B cell (primary cell): ENCODE measurements around the gene TKT. TPM values are rescaled to one million over a fixed set of nuclear protein-coding genes. Genes with fewer than 3 reads are reported as not detected.

Experiments used
- ATAC-seq: fragments of 200-7000 bp; cut with Tn5 transposase; one replicate; pipeline ENCODE4 v1.10.0; 2021; ENCODE audit warnings: low read depth, mild to moderate bottlenecking, moderate number of reproducible peaks, moderate library complexity
- CTCF ChIA-PET: fragments of 350-600 bp; sonication (Branson Sonifier 250); formaldehyde crosslinking; loops from one replicate; lab custom pipeline; 2021; ENCODE audit warnings: antibody characterized with exemption, inconsistent platforms; lab: Charles Lee
- POLR2A ChIA-PET: fragments of 350-600 bp; sonication (Branson Sonifier 250); formaldehyde crosslinking; loops from one replicate; lab custom pipeline; 2021; ENCODE audit warnings: antibody characterized with exemption; lab: Charles Lee
- DNase-seq: peaks from one replicate; pipeline ENCODE4 v3.0.0; 2013
- H2AFZ ChIP-seq: 2 replicates; pipeline ENCODE4 v1.6.1; 2012; ENCODE audit warnings: mild to moderate bottlenecking, low read depth, low read length; ENCODE audit not compliant: insufficient read depth, poor library complexity, severe bottlenecking
- H3K27ac ChIP-seq, 2 donors: 1 replicate in 1 of 2; 2 replicates in 1 of 2; pipeline ENCODE4 v1.5.1; 2012 to 2013; ENCODE audit warnings: low read length in 2 of 2, mild to moderate bottlenecking in 2 of 2, moderate library complexity in 1 of 2
- H3K27me3 ChIP-seq, 4 experiments: fragments of 200-600 bp in 1 of 4; sonication (generic) in 1 of 4; replicated peaks in 1 of 4; 1 replicate in 2 of 4; 2 replicates in 2 of 4; pipeline versions ENCODE4 v1.6.1 to v1.7.0; 2013 to 2016; ENCODE audit warnings: low read length in 3 of 4, mild to moderate bottlenecking in 2 of 4, mixed read lengths in 1 of 4, moderate library complexity in 1 of 4; ENCODE audit not compliant: insufficient read depth in 4 of 4, control insufficient read depth in 3 of 4; ENCODE audit errors: control extremely low read depth in 1 of 4
- H3K36me3 ChIP-seq, 2 experiments: replicated peaks in 1 of 2; 1 replicate in 1 of 2; 2 replicates in 1 of 2; pipeline versions ENCODE4 v1.6.1 to v1.7.1; 2013; ENCODE audit warnings: low read length in 1 of 2; ENCODE audit not compliant: insufficient read depth in 2 of 2, control insufficient read depth in 1 of 2; ENCODE audit errors: control extremely low read depth in 1 of 2, extremely low read depth in 1 of 2
- H3K4me1 ChIP-seq, 2 donors: fragments of 200-600 bp in 1 of 2; sonication (generic) in 1 of 2; 1 replicate in 1 of 2; 2 replicates in 1 of 2; pipeline versions ENCODE4 v1.5.1 to v1.6.1; 2013 to 2017; ENCODE audit warnings: low read length in 2 of 2; ENCODE audit not compliant: control insufficient read depth in 2 of 2, insufficient read depth in 2 of 2
- H3K4me2 ChIP-seq: replicated peaks from 2 replicates; pipeline ENCODE3; 2012; ENCODE audit warnings: mild to moderate bottlenecking, low read depth, low read length; ENCODE audit not compliant: poor library complexity, severe bottlenecking
- H3K4me3 ChIP-seq, 5 experiments: fragments of 200-600 bp in 1 of 5; sonication (generic) in 1 of 5; 1 replicate in 3 of 5; 2 replicates in 2 of 5; pipeline versions ENCODE4 v1.5.1 to v1.7.0; 2011 to 2016; ENCODE audit warnings: low read length in 4 of 5, mild to moderate bottlenecking in 4 of 5, low read depth in 2 of 5, control low read depth in 1 of 5, moderate library complexity in 1 of 5; ENCODE audit not compliant: insufficient read depth in 1 of 5; ENCODE audit errors: control extremely low read depth in 1 of 5, extremely low read depth in 1 of 5
- H3K79me2 ChIP-seq: fragments of 200-600 bp; sonication (generic); one replicate; pipeline ENCODE4 v1.6.0; 2016; ENCODE audit warnings: low read length; ENCODE audit not compliant: control insufficient read depth, insufficient read depth
- H3K9ac ChIP-seq: fragments of 200-600 bp; sonication (generic); 2 replicates; pipeline ENCODE4 v1.6.1; 2017; ENCODE audit warnings: mild to moderate bottlenecking, low read length, moderate library complexity
- H3K9me3 ChIP-seq, 3 donors: one replicate each; pipeline versions ENCODE4 v1.6.1 to v1.7.1; 2013; ENCODE audit warnings: low read length in 2 of 3; ENCODE audit not compliant: control insufficient read depth in 2 of 3, insufficient read depth in 1 of 3; ENCODE audit errors: control extremely low read depth in 1 of 3
- H4K20me1 ChIP-seq: 2 replicates; pipeline ENCODE4 v1.6.0; 2012; ENCODE audit warnings: mild to moderate bottlenecking, low read length; ENCODE audit not compliant: insufficient read depth, control insufficient read depth, poor library complexity, severe bottlenecking
- H3K27ac Mint-ChIP-seq: one replicate; pipeline ENCODE4 v1.8.0; 2021; ENCODE audit warnings: mixed read lengths
- H3K27me3 Mint-ChIP-seq: one replicate; pipeline ENCODE4 v1.8.0; 2021; ENCODE audit warnings: mixed read lengths
- H3K4me1 Mint-ChIP-seq: one replicate; pipeline ENCODE4 v1.8.0; 2021; ENCODE audit warnings: mixed read lengths
- H3K4me3 Mint-ChIP-seq: one replicate; pipeline ENCODE4 v1.8.0; 2021; ENCODE audit warnings: mixed read lengths
- H3K9me3 Mint-ChIP-seq: one replicate; pipeline ENCODE4 v1.8.0; 2022; ENCODE audit warnings: mixed read lengths; ENCODE audit not compliant: insufficient read depth
- CTCF ChIP-seq: fragments of 200-600 bp; IDR thresholded peaks from one replicate; pipeline ENCODE4 v1.8.0; 2022; ENCODE audit warnings: antibody characterized with exemption, mild to moderate bottlenecking
- EZH2 ChIP-seq: IDR thresholded peaks from 2 replicates; pipeline ENCODE4 v1.6.1; 2012; ENCODE audit warnings: borderline replicate concordance, low read depth, mild to moderate bottlenecking, moderate library complexity, low read length; ENCODE audit not compliant: insufficient read depth, poor library complexity, severe bottlenecking
- WGBS: methylation state at CpG from one replicate; pipeline ENCODE4 v1.1.5; 2013; ENCODE audit warnings: missing lambda C conversion rate; ENCODE audit not compliant: insufficient coverage; 5-methylcytosine and 5-hydroxymethylcytosine counted together
- intact Hi-C: fragments of 100-400 bp; cut with micrococcal nuclease; formaldehyde crosslinking; loops from one replicate; pipeline ENCODE4 v1.10.0; 2022
- polyA plus RNA-seq: library from polyadenylated mRNA; depleted of rRNA; stranded (reverse); fragments of >200 nt; gene quantifications from 2 replicates; pipeline ENCODE4 v1.2.3, GENCODE V29; 2012
- total RNA-seq, 2 donors: library from RNA; stranded (reverse); fragments of 120-200 nt in 1 of 2; gene quantifications; 1 replicate in 1 of 2; 2 replicates in 1 of 2; pipeline versions ENCODE4 v1.2.3 to v1.2.4, GENCODE V29; 2013 to 2022

The TKT gene
- total and polyA plus RNA-seq, 2 donors (not counting 1 experiment from before 2014, with no cell fraction given), result 69.5 to 81.0 TPM

- no peaks in the 10 kb centered on the region for H3K4me1 ChIP-seq
- Mint-ChIP-seq H3K27me3 (no peaks in the 10 kb centered on the region), H3K9me3 (no peaks in the 10 kb centered on the region), H3K4me3 (no peak overlapping the region), H3K4me1 (no peaks in the 10 kb centered on the region), H3K27ac (no peak overlapping the region)
- WGBS, result 92% methylated on average over 6 of the region's 7 CpGs
- H3K9me3 ChIP-seq, result peaks cover 0 to 5% (median 0%) of the 10 kb centered on the region in 3 donors
- no peak overlapping the region for H3K4me2 ChIP-seq
- no peak for ATAC-seq
- H3K27ac ChIP-seq, result no peak overlapping the region
- no peak for DNase-seq
- TF ChIP-seq EZH2 (no peak), CTCF (no peak)
- H3K36me3 ChIP-seq, result peaks cover 0 to 70% of the 10 kb centered on the region in 2 experiments
- no peaks in the 10 kb centered on the region for H4K20me1 ChIP-seq
- POLR2A ChIA-PET, result no interaction called here
- no peak overlapping the region for H3K4me3 ChIP-seq
- H2AFZ ChIP-seq, result no peak overlapping the region
- intact Hi-C loops, result no loop called here
- no peaks in the 10 kb centered on the region for H3K27me3 ChIP-seq
- H3K9ac ChIP-seq, result no peak overlapping the region
- CTCF ChIA-PET, result no interaction called here
- H3K79me2 ChIP-seq, result no peaks in the 10 kb centered on the region
These were observed 30.2 kb downstream of the TKT start for GRCh38 chr3:53225651-53226050.

GRCh38 chr3:53225181-53225580 is 30.6 kb downstream of the TKT start:
- POLR2A ChIA-PET, result no interaction called here
- intact Hi-C loops, result no loop called here
- H3K4me1 ChIP-seq, result no peaks in the 10 kb centered on the region

More at GRCh38 chr3:53225181-53225580, 30.6 kb downstream of the TKT start:
- Mint-ChIP-seq H3K4me3 (no peak overlapping the region), H3K27me3 (no peaks in the 10 kb centered on the region), H3K9me3 (no peaks in the 10 kb centered on the region), H3K4me1 (peaks cover under 1% of the 10 kb centered on the region), H3K27ac (no peak overlapping the region)
- Histone ChIP-seq H2AFZ (no peak overlapping the region), H3K4me3 (no peak overlapping the region), H3K9me3 (peaks cover 0 to 5% (median 0%) of the 10 kb centered on the region in 3 donors), H3K79me2 (no peaks in the 10 kb centered on the region), H3K27me3 (no peaks in the 10 kb centered on the region), H3K36me3 (peaks cover 0 to 66% of the 10 kb centered on the region in 2 experiments), H3K9ac (no peak overlapping the region), H4K20me1 (no peaks in the 10 kb centered on the region), H3K27ac (no peak overlapping the region), H3K4me2 (no peak overlapping the region)
- no peak for TF ChIP-seq EZH2
- no peak for TF ChIP-seq CTCF
- WGBS, result 94% methylated on average over 5 of the region's 6 CpGs
- DNase-seq (no peak), ATAC-seq (no peak)
- CTCF ChIA-PET, result interaction anchor here (1.4 kb wide), 1 partner anchor 29 kb away, joined by 6 read pairs; no protein-coding TSS in a partner anchor
